CD4-positive, CD25-positive, alpha-beta regulatory T cell (primary cell): ENCODE measurements around the gene LRRC8B. TPM values are rescaled to one million over a fixed set of nuclear protein-coding genes. Genes with fewer than 3 reads are reported as not detected.

Experiments
- polyA plus RNA-seq, 4 donors: library from polyadenylated mRNA; unstranded; fragments of 300-500 nt; fragmentation: Illumina TruSeq; gene quantifications; one replicate each; pipeline ENCODE4 v1.2.3, GENCODE V29; 2021
- total RNA-seq: library from RNA; stranded (reverse); gene quantifications from one replicate; pipeline ENCODE4 v1.2.3, GENCODE V29; 2022

Gene LRRC8B
- total and polyA plus RNA-seq, 5 donors from 2014 or later: 8.9 to 20.4 (median 19.1) TPM

Other genes starting within 250 kb of the LRRC8B start
- 0.47 TPM for gene GBP6, start 160.8 kb upstream of the LRRC8B start, total RNA-seq
- under 1 TPM in 3 of 4 donors, not detected in 1; 0.15 to 0.38 (median 0.30) TPM for gene GBP6, start 160.8 kb upstream of the LRRC8B start, polyA plus RNA-seq
- gene LRRC8C, start 108.3 kb downstream of the LRRC8B start, total RNA-seq: 70.4 TPM
- 10 to 100 TPM; 22.8 to 27.2 (median 24.9) TPM for gene LRRC8C, start 108.3 kb downstream of the LRRC8B start, polyA plus RNA-seq